Breast epithelium (tissue), 3 donors: ENCODE data around the gene SPATC1L.

Source experiments
- POLR2AphosphoS5 ChIP-seq, 3 donors: sonication (generic); formaldehyde crosslinking; IDR thresholded peaks; one replicate each; pipeline ENCODE4 v1.6.1; 2017; ENCODE audit warnings: antibody characterized with exemption in 3 of 3
- TF ChIP-seq, protein P1 (sequence below), 3 donors: fragments of 450-650 bp; IDR thresholded peaks; one replicate each; pipeline ENCODE4 v1.5.1; 2016 to 2017; ENCODE audit warnings: antibody characterized with exemption in 3 of 3, mild to moderate bottlenecking in 3 of 3, moderate library complexity in 3 of 3

DNA sequence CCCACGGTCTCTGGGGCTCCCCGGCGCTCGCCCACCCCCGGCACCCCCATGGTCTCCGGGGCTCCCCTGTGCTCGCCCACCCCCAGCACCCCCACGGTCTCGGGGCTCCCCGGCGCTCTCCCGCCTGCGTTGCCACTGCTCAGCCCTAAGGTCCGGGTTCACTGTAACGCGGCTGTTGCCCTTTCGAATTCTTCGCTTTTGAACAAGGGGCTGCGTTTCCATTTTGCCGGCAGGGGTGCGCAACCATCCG is 23.7 kb downstream of the SPATC1L start:
- TF ChIP-seq, protein P1, sequence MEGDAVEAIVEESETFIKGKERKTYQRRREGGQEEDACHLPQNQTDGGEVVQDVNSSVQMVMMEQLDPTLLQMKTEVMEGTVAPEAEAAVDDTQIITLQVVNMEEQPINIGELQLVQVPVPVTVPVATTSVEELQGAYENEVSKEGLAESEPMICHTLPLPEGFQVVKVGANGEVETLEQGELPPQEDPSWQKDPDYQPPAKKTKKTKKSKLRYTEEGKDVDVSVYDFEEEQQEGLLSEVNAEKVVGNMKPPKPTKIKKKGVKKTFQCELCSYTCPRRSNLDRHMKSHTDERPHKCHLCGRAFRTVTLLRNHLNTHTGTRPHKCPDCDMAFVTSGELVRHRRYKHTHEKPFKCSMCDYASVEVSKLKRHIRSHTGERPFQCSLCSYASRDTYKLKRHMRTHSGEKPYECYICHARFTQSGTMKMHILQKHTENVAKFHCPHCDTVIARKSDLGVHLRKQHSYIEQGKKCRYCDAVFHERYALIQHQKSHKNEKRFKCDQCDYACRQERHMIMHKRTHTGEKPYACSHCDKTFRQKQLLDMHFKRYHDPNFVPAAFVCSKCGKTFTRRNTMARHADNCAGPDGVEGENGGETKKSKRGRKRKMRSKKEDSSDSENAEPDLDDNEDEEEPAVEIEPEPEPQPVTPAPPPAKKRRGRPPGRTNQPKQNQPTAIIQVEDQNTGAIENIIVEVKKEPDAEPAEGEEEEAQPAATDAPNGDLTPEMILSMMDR (IDR thresholded peaks at IDR 0.05): no peak
- no peak for TF ChIP-seq POLR2AphosphoS5 (IDR thresholded peaks at IDR 0.05)
